Hypothalamus (tissue), 51 donors: ENCODE data around the gene NDUFS2.
"Not testable (repeated sequence)": the region's sequence is repeated elsewhere in the genome, so short reads cannot be mapped to it uniquely, and the experiment has no call there.

Experiments
- DNase-seq, 51 donors: peaks; one replicate each; lab custom pipeline; 2025; lab: John Stamatoyannopoulos, UW

The NDUFS2 gene

DNA sequence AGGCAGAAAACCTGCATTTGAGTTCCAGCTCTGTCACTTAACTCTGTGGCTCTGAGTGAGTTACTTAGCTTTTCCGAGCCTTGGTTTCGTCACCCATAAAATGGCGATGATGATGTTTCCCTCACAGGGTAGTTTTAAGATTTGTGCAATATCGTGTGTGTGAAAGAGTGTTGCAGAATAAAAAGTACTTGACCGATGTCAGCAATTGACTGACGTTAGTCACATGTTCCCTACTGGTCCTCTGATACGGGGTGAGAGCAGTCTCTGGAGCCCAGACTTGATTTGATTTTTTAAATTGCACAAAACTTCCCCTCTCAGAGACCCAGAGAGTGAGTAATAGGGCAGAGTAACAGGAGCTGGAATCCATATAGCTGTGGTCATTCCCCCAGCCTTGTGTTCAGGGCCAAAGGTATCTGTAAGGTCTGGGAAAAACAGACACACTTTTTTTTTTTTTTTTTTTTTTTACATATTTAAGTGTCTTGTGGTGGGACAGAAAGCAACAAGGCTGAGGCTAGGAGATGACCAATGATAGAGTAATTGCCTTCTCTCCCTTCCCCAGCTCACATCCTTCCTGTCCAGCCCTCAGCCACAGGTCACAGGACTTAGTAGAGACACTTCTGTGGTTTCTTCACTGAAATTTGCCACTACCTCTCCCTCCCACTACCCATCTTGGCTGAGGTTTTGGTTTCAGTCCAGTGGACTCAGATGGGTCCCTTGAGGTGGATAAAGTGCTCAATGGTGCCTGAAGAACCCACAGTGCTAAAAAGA is 15.0 kb downstream of the NDUFS2 start:
- DNase-seq, result peak in 2 of 51 donors; percentile 3 to 5

DNA sequence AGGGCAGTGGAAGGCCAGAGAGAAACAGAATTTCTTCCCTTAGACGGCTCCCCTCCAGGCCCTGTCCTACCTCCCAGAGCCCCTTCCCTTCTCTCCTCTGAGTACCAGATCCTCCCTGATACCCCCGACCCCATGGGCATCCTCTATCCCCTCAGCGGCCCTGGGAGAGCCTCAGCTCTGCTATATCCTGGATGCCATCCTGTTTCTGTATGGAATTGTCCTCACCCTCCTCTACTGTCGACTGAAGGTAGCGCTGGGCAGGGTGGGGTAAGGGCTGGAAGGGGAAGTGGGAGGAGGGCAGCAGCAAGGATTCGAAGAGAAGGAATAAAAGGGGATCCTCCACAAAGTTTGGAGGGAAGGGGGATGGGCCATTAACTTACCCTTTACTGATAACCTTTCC is 15.7 kb downstream of the NDUFS2 start:
- no peak for DNase-seq

DNA sequence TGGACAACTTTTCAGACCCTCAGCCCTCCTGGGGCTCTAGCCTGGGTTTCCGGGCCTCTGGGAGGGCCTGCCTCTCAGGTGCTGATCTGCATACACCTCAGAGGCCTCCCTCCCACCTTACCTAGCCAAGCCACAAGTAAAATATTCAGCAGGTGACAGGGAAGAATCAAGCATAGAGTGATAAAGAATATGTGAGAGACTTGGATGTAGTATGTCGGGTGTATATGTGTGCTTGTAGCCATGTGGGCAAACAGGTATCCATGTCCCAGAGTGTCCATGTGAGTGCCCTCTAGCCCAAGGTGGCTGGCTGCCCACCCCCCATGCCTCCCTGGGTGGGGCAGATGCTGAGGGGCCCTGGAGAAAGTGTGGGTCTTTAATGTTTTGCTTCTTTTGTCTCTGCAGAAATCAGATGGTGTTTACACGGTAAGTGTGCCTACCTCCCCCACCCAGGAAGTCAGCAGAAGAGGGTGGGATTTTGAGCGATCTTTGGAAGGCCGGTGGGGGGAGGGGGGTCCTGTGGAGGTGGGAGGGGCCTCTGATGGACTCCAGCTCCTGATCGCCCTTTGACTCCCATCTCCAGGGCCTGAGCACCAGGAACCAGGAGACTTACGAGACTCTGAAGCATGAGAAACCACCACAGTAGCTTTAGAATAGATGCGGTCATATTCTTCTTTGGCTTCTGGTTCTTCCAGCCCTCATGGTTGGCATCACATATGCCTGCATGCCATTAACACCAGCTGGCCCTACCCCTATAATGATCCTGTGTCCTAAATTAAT is 16.3 kb downstream of the NDUFS2 start:
- DNase-seq, result no peak

DNA sequence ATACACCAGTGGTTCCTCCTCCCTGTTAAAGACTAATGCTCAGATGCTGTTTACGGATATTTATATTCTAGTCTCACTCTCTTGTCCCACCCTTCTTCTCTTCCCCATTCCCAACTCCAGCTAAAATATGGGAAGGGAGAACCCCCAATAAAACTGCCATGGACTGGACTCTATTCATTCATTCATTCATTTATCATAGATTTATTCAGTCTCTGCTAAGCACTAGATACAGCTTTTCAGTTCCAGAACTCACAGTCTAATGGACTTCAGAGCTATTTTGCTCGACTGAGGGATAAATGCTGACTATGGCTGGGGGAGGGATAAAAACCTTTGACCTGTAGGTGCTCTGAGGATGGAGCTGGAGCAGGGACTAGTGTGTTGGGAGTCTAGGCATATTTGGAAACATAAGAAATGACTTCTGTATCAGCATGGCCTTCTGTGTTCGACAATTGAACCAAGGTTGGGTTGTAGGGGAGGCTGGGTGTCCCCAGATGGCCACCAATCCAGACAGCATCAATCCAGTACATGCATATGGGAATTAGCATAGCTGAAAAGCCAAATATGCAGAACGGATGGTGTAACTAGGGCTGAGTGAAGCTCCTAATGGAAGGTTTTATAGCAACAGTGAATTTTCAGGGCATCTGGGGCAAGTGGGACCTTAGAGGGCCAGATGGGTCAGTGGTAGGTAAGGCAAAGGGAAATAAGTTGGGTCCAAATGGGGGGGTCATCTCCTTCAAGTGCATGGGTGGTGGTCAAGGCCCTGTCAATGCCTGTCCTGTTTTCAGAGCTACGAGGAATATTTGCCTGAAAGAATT is 17.1 kb downstream of the NDUFS2 start:
- DNase-seq, result no peak

DNA sequence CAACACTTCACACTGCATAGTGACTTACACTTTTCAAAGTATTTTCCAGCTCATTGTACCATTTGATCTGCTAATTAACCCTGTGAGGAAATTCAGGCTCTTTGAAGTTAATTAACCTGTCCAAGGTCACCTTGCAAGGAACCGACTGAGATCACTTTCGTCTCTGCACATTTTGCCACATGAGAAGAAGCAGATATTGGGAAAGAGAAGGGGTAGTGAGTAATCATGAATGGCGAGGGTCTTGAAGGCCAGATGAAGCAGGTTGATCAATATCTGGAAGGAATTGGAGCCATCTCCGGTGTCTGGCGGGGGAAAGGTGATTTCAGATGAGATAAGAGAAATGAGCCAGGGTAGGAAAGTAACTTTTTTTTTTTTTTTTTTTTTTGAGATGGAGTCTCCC is 17.8 kb downstream of the NDUFS2 start:
- no peak for DNase-seq

DNA sequence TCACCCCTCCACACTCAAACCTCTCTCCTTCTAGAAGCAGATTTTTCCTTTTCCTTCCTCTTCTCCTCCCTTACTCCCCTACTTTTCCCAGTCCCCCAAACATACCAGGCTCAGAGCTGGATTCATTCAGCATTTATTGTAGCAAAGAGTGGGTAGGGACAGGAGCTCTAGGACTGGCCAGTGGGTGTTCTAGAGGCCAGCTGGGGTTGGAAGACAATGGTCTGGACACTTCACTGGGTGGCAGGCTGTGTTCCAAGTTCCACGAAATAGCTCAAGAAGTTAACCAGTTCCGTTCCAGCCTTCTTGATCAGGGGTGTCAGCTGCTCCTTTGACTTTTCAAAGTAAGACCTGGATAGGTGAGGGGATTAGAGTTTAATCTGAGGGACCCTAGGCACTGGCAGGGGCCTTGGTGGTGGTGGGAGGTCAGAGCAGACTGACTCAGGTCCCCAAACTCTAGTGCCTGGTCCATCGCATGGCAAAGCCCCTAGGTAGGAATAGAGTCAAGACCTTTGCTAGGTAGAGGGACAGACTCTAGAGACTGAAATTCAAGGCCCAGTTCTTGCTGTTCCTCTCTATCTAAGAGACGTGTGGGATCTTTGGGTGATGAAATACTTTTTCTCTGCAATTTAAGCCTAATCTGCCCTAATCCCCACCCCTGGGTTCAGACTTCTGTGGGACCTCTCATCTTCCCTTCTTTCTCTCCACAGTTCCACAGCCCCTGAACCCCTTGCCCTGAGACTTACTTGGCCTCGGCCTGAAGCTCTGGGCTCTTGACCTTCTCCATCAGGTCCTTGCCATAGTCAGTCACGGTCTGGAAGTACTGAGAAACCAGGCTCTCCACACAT is 20.2 kb downstream of the NDUFS2 start:
- no peak for DNase-seq

DNA sequence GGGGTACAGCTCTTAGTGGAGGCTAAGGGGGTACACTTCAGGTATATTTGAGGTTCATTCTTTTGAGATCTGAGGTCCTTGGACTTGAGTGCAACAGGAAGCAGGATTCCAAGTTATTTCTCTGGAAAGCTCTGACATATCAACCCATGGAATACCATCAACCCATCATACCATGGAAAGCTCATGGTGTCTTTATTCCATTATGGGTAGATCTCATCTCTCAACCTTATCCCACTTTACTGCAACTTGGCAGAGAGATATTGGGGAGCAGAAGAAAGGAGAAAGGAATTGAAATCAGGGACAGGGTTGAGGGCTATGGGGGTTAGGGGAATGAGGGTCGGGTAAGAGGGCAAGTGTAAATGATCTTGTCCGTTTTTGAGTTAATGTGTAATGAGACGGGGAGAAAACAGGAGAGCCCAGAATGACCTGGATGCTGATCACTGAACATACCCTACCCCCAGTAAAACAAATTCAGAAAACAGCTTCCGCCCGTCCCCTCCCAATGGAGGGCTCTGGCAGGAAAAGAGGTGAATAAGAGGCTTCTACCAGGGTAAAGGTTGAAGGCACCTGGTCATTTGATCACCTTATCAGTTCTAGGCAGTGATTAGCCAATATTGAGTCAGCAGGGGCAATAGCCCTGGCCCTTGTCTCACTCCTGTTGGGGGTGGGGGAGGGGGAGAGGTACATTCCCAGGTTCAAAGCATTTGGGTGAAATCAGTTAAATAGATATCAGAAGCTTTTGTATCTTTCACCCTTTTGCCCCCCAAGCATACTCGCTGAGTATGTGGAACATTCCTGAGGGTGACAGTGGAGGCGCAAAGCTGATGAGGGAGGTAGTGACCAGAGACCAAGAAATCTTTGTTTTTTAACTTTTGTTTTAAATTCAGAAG is 21.9 kb downstream of the NDUFS2 start:
- no peak for DNase-seq

DNA sequence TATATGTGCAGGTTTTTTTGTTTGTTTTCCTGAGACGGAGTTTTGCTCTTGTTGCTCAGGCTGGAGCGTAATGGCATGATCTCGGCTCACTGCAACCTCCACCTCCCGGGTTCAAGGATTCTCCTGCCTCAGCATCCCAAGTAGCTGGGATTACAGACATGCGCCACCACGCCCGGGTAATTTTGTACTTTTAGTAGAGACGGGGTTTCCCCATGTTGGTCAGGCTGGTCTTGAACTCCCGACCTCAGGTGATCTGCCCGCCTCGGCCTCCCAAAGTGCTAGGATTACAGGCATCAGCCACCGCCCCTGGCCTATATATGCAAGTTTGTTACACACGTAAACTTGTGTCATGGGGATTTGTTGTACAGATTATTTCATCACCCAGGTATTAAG is 22.5 kb downstream of the NDUFS2 start:
- not testable (repeated sequence) for DNase-seq

DNA sequence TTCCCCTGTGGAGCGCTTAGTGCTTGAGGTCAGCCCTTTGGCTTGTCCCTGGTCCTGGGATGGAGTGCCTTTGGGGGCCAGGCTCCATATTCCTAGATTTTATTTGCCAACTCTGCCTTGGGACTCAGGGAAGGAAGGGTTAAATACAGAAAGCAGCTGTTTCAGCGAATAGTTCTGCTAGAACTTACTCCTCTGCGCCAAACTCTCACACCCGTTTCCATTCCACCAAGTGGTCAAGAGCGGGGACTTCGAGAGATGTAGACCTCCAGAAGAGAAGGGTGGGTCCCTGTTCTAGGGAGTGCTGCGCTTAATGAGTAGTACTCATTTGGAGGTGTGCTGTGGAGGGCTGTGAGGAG is 23.0 kb downstream of the NDUFS2 start:
- DNase-seq, result no peak

DNA sequence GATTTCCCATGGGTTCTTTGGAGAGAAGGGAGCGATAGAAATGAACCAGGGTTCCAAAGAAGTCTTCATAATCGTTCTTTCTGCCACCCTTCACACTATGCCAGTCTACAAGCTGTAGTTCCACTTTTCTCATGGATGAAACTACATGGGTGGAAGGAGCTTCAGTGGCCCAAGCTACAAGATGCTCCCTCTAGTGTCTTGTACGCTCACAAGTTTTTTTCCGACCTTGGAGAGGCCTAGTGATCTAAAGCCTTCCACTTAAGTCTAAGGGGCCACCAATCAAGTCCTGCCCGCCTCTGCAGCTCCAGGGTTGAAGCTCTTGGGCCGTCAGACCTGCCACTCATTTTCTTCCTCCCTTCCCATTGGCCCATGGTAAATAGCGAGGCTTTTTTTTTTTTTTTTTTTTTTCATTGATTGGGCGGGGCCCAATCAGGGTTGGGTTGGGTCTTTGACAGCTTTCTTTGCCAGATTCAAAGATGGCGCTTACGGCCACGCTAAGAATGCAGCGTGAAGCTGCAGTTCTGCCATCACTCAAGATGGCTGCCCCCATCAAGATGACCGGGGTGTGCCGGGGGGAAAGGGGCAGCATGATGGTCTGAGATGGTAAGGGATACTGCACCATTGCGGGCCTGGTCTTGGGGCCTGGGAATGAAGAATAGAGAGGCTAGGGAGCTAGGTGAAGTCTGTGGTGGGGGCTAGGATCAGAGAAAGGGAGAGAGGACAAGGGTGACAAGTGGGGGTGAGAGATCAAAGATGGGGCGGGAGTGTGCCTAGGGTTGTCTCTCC is 23.6 kb downstream of the NDUFS2 start, which contains the start of gene TOMM40L:
TOMM40L (plus strand) TSS at position 527 of the 786 bp plus-strand sequence. CDS start 430 bp downstream, outside the sequence.
- peak; percentile 31 to 94 (median 81) for DNase-seq

DNA sequence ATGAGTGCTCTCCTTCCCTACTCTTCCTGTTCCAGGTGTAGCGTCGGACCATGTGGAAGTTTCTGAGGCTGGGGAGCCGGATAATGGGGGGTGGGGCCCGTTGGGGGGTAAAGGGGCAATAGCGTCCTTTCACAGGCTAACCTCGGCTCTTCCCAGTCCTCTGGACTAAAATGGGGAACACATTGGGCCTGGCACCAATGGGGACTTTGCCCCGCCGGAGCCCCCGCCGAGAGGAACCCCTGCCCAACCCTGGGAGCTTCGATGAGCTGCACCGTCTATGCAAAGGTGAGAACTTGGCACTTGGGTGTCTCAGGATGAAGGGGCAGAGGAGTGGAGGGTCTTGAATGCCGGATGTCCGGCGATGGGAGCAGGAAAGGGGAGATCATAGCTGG is 24.1 kb downstream of the NDUFS2 start:
- DNase-seq, result peak in 2 of 51 donors; percentile 5 to 8

DNA sequence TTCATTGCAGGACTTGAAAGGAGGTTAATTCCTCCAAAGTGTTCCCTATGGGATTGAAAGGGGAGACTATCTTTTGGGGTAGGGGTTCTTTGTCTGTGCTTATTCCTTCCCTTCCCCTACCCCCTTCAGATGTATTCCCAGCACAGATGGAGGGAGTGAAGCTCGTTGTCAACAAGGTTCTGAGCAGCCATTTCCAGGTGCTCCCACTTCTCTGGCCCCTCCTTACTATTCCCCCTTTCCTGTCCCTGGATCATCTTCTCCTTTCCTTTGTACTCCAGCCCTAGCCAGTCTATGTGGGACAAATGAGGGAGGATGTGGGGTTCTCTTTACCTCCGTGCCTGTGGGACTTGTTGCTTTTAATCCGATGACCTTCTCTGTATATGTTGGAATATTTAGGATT is 24.6 kb downstream of the NDUFS2 start:
- peak in 2 of 51 donors; percentile 29 to 41 for DNase-seq

DNA sequence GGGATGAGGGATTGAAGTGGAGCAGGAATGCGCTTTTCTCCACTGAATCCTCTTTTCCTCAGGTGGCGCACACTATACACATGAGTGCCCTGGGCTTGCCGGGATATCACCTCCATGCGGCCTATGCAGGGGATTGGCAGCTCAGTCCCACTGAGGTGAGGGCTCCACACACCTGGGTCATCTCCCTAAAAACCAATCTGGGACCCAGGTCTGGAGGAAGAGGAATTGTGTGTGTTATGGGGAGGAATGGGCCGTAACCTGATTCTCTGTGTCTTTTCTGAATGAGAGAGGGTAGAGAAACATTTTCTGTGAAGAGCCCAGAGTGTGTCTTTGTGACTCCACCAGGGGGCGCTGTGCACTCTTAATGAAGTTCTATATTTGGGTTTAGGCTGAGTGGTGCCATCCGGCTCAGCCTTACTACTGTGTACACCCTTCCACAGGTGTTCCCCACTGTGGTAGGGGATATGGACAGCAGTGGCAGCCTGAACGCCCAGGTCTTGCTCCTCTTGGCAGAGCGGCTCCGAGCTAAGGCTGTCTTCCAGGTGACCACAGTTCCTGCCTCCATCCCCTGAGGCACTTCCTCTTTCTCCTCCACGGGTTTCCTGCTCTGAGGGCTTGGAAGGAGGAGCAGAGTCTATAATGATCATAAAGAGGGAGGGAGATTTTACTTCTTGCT is 25.2 kb downstream of the NDUFS2 start:
- peak; percentile 7 to 88 (median 63) for DNase-seq

DNA sequence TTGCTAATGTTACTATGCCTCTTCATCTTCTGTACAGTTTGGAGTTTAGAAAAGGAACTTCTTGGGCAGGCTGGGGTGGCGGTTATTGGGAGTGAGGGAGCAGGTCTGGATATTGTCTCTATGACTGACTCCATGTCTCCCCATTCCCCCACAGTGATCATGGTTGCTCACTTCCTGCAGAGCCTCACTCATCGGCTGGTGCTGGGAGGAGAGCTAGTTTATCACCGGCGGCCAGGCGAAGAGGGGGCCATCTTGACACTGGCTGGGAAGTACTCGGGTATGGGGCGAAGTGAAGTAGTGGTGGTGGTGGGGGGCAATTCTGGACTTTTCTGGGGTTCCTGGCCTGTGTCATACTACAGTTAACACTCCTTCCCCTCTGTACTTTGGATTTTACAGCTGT is 25.9 kb downstream of the NDUFS2 start:
- no peak for DNase-seq

DNA sequence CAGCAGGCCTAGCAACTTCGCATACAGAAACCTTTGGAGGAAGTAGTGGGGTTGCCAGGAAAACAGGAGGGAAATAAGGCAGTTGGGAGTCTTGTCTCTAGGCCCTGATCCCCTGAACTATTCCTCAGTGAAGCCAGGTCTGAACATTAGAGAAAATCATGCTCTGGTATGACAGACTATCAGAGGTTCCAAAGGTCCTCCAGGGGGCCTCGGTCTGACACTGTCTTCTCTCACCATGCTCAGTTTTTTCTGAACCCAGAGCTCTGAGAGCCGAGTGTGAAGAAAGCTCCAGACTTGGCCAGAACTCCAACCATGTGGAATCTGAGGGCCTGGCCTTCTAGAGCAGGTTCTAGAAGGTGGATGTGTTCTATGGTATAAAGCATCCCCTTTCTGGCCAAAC is 27.7 kb downstream of the NDUFS2 start:
- no peak for DNase-seq

DNA sequence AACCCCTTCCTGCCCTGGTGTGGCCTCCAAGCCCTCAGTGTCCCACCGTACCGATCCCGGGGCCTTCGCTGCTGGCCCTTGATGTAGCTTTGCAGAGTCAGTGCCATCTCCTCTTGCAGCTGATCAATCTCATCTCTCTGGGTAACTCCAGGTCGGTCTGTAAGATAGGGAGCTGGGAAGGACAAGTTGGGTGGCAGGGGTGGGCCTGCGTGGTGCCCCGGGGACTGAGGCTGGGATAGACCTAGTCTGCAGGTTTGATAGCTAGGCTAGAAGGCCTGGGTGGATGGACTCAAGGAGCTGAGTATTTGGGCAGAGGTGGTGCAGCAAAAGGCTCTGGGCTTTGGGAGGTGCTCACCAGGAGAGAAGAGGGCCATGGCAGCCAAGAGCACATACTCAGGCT is 28.6 kb downstream of the NDUFS2 start:
- no peak for DNase-seq

DNA sequence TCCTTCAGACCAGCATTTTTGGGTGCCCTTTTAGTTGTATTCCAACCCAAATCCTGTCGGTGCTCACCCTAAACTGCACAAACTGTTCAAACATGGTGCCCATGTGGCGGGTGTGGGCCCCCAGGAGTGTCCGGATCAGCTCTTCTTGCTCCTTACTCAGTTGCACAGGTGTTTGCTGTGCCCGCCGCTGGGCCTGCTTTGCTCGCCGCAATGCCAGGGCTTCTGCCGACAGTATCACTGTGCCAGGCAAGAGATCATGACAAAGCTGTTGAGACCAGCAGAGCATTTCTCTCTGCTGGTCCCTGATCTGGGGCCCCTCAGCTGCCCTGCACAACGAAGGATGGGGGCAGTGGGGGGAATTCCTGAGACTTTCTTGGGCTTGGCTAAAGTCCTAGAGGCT is 30.9 kb downstream of the NDUFS2 start:
- no peak for DNase-seq
